Measurements from ENCODE around the gene MED1.

The MED1 gene

GRCh38 chr17:39400547-39401411 is 50.3 kb downstream of the MED1 start:
- Histone ChIP-seq H3K79me2 (ENCODE audit: low read length) (peaks cover 13% of the 10 kb centered on the region), H4K20me1 (ENCODE audit: insufficient read depth, low read length) (peaks cover 15% of the 10 kb centered on the region; the same call in 1 of the 2 replicates), H3K27ac (ENCODE audit: low read length) (no peak overlapping the region)

GRCh38 chr17:39399791-39400190 is 51.3 kb downstream of the MED1 start:
- H3K4me3 ChIP-seq (ENCODE audit: low read length), result no peak overlapping the region
- no peaks in the 10 kb centered on the region for H3K36me3 ChIP-seq (replicated peaks; ENCODE audit: low read depth, low read length)
- no peak overlapping the region for H3K9ac ChIP-seq (ENCODE audit: low read length)
- H3K4me2 ChIP-seq (ENCODE audit: low read length), result no peak overlapping the region
- no peak overlapping the region for H3K27ac ChIP-seq (ENCODE audit: low read length)
- no peak overlapping the region for H2AFZ ChIP-seq (ENCODE audit: low read depth, low read length)
- peaks cover 11% of the 10 kb centered on the region; the same call in 1 of the 2 replicates for H4K20me1 ChIP-seq (ENCODE audit: insufficient read depth, low read length)
- no peaks in the 10 kb centered on the region for H3K9me3 ChIP-seq (ENCODE audit: insufficient read depth, low read length)
- H3K27me3 ChIP-seq (ENCODE audit: low read depth, low read length), result no peaks in the 10 kb centered on the region
- peaks cover 13% of the 10 kb centered on the region for H3K79me2 ChIP-seq (ENCODE audit: low read length)
- peaks cover 19% of the 10 kb centered on the region for H3K4me1 ChIP-seq (ENCODE audit: low read length)
- TF ChIP-seq EZH2phosphoT487 (IDR thresholded peaks at IDR 0.05; ENCODE audit: low read depth) (no peak), CTCF (IDR thresholded peaks at IDR 0.05; ENCODE audit: low read depth, low read length) (no peak)

More at GRCh38 chr17:39400547-39401411, 50.3 kb downstream of the MED1 start:
- H3K4me3 ChIP-seq (ENCODE audit: low read length), result peak overlapping the region; percentile 89
- no peak overlapping the region; the same call in 1 of the 2 replicates for H2AFZ ChIP-seq (ENCODE audit: low read depth, low read length)
- peaks cover 1% of the 10 kb centered on the region for H3K36me3 ChIP-seq (replicated peaks; ENCODE audit: low read depth, low read length)
- peak overlapping the region; percentile 97 for H3K4me2 ChIP-seq (ENCODE audit: low read length)
- no peaks in the 10 kb centered on the region for H3K9me3 ChIP-seq (ENCODE audit: insufficient read depth, low read length)
- no peaks in the 10 kb centered on the region for H3K27me3 ChIP-seq (ENCODE audit: low read depth, low read length)
- TF ChIP-seq CTCF (IDR thresholded peaks at IDR 0.05; ENCODE audit: low read depth, low read length) (no peak), EZH2phosphoT487 (IDR thresholded peaks at IDR 0.05; ENCODE audit: low read depth) (no peak)
- peak overlapping the region; percentile 76 for H3K9ac ChIP-seq (ENCODE audit: low read length)
- peaks cover 29% of the 10 kb centered on the region for H3K4me1 ChIP-seq (ENCODE audit: low read length)

- H3K4me1 ChIP-seq (ENCODE audit: low read length), result peaks cover 3% of the 10 kb centered on the region
- H3K9ac ChIP-seq (ENCODE audit: low read length), result no peak overlapping the region
- no peaks in the 10 kb centered on the region; the same call in 1 of the 2 replicates for H4K20me1 ChIP-seq (ENCODE audit: insufficient read depth, low read length)
- TF ChIP-seq EZH2phosphoT487 (IDR thresholded peaks at IDR 0.05; ENCODE audit: low read depth) (no peak), CTCF (IDR thresholded peaks at IDR 0.05; ENCODE audit: low read depth, low read length) (peak; percentile 62)
- no peak overlapping the region for H3K4me3 ChIP-seq (ENCODE audit: low read length)
- no peaks in the 10 kb centered on the region for H3K79me2 ChIP-seq (ENCODE audit: low read length)
- H3K27ac ChIP-seq (ENCODE audit: low read length), result no peak overlapping the region
- no peak overlapping the region for H2AFZ ChIP-seq (ENCODE audit: low read depth, low read length)
- H3K27me3 ChIP-seq (ENCODE audit: low read depth, low read length), result no peaks in the 10 kb centered on the region
- no peaks in the 10 kb centered on the region for H3K36me3 ChIP-seq (replicated peaks; ENCODE audit: low read depth, low read length)
- H3K4me2 ChIP-seq (ENCODE audit: low read length), result peak overlapping the region; percentile 32
- no peaks in the 10 kb centered on the region for H3K9me3 ChIP-seq (ENCODE audit: insufficient read depth, low read length)
Observed at GRCh38 chr17:39393736-39394135, 57.3 kb downstream of the MED1 start.

GRCh38 chr17:39391448-39391847 is 59.6 kb downstream of the MED1 start:
- no peaks in the 10 kb centered on the region for H3K79me2 ChIP-seq (ENCODE audit: low read length)
- no peak overlapping the region for H3K4me2 ChIP-seq (ENCODE audit: low read length)
- TF ChIP-seq EZH2phosphoT487 (IDR thresholded peaks at IDR 0.05; ENCODE audit: low read depth), result no peak
- H3K9me3 ChIP-seq (ENCODE audit: insufficient read depth, low read length), result no peaks in the 10 kb centered on the region
- no peak overlapping the region for H2AFZ ChIP-seq (ENCODE audit: low read depth, low read length)
- no peaks in the 10 kb centered on the region for H3K36me3 ChIP-seq (replicated peaks; ENCODE audit: low read depth, low read length)
- peaks cover 3% of the 10 kb centered on the region for H3K4me1 ChIP-seq (ENCODE audit: low read length)
- H3K27me3 ChIP-seq (ENCODE audit: low read depth, low read length), result no peaks in the 10 kb centered on the region
- no peak overlapping the region for H3K27ac ChIP-seq (ENCODE audit: low read length)
- H3K4me3 ChIP-seq (ENCODE audit: low read length), result no peak overlapping the region
- no peak overlapping the region for H3K9ac ChIP-seq (ENCODE audit: low read length)
- no peaks in the 10 kb centered on the region; the same call in 1 of the 2 replicates for H4K20me1 ChIP-seq (ENCODE audit: insufficient read depth, low read length)
